GM12865 (cell line): ENCODE measurements around the gene KLHDC8A.

ENCODE experiments used
- DNase-seq: peaks from one replicate; pipeline ENCODE4 v3.0.0; 2010; ENCODE audit warnings: low read depth
- H3K4me3 ChIP-seq: 2 replicates; pipeline ENCODE4 v1.5.1; 2011; ENCODE audit warnings: mild to moderate bottlenecking, low read depth, low read length, control low read depth
- CTCF ChIP-seq: IDR thresholded peaks from 2 replicates; pipeline ENCODE4 v1.5.1; 2011; ENCODE audit warnings: low read length, control low read depth, low read depth, inconsistent platforms; ENCODE audit not compliant: insufficient read depth; ENCODE audit errors: missing control alignments

KLHDC8A gene

DNA sequence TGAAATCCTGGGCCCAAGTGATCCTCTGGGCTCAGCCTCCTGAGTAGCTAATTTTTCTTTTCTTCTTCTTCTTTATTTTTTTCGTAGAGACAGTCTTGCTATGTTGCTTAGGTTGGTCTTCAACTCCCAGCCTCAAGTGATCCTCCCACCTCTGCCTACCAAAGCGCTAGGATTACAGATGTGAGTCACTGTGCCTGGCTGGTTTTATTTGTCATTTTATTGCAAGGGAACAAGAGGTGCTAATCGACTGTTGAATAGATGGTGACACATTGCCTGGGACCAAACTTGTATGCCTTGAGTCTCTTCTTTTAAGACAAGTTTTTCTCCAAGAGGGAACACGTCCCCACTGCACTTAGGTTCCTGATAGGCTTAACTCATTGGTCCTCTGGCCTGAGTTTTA lies 20.0 kb upstream of the KLHDC8A start:
- H3K4me3 ChIP-seq = no peak overlapping the region
- no peak for DNase-seq
- TF ChIP-seq CTCF = no peak

GRCh38 chr1:205375835-205376545 lies 19.3 kb upstream of the KLHDC8A start:
- no peak for TF ChIP-seq CTCF
- DNase-seq = no peak
- H3K4me3 ChIP-seq = no peak overlapping the region

DNA sequence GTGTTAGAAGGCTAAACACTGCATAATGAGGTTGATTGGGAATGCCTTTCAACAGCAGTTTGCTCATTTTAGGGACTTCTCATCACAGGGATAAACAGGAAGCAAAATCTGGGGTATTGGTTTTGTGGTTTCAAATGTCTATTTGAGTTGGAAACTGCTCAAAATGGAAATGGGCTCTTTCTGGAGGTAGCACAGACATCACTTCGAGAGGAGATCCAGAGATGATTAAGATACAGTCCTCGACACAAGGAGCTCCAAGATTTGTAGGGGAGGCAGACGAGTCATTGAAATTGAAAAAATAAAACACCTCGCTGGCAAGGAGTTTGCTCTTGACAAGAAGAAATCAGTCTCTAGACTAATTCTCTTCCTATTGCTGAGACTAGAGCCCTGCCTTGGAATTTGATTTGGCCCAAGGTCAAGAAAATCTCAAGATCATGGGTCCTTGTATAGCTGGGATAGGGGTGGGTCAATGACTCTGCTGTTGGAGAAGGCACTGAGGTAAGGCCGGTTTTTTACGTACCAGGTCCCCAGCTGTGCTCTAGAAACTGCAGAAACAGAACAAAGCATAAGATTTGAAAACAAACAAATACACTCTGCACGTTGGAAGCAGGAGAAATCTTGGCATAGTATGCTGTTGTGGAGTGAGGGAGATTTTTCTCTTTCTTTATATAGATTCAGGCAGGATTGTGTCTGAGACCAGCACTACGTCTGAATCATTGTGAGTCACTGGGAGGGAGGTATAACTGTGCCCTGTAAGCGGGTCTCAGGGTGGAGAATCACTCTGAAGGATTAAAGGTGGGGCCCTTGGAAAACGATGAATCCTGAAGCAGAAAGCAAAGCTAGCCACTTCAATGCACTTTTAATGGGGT lies 17.7 kb upstream of the KLHDC8A start:
- no peak overlapping the region for H3K4me3 ChIP-seq
- DNase-seq = no peak
- TF ChIP-seq CTCF = no peak

DNA sequence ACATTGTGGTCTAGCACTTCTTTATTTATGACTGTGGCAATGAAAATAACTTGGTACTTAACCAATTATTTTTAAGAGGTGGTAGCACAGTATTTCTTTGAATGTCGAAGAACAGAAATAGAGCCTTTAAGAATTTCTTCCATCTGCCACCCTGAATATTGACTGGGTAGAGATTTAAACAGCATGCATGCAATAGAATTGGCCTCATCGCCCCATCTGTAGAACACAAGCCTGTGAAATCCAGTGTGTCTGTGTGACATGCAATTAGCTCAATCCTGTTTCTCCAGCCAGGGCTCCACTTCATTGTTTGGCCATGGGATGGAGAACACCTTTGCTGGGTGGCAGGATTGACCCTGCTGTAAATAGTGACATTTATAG lies 17.1 kb upstream of the KLHDC8A start:
- TF ChIP-seq CTCF = no peak
- H3K4me3 ChIP-seq = no peak overlapping the region
- DNase-seq = no peak

DNA sequence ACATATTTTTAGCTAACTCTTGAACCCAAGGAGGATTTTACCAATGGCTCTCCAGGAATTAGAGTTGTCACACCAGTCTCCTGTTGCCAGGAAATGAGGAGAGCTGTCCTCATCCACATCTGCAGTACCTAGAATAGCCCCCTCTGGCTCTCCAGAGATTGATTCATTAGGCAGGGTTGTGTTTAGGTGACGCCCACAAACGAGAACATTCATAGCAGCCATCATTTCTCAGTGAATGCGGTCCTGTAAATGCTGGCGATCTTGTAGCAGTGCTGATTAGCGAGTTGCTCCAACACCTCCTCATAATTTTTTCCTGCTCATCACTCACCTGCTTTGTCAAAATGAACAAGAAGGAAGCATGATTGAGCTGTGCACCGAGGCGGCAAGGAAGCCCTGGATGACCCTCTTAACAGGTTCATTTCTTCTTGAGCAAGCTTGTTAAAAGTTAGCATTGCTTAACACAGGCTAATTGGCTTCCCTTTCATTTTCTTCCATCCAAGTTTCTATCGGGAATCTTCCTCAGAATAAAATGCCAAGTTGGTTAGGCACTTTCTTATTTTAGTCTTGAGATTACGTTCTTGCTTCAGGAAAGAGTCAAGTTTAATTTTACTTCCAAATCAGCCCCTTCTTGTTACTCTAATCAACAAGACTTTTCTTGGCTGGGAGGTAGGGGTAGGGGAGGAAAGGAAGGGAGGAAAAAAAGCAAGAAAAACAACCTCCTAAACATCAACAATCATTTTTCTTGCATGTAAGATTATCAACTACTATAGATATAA lies 16.5 kb upstream of the KLHDC8A start:
- no peak for TF ChIP-seq CTCF
- DNase-seq = no peak
- no peak overlapping the region for H3K4me3 ChIP-seq

- no peak overlapping the region for H3K4me3 ChIP-seq
- DNase-seq = no peak
- TF ChIP-seq CTCF = no peak
Measured at GRCh38 chr1:205371871-205372660, 15.3 kb upstream of the KLHDC8A start.
